ENCODE measurements around the gene TSPAN18.

Gene TSPAN18

GRCh38 chr11:44905131-44905866 lies 178.5 kb downstream of the TSPAN18 start:
- in situ Hi-C loops (cut with MboI; ENCODE audit: low sequenced_read_pairs): loop anchor here (25.0 kb wide), 1 partner anchor 343 kb away; the partner anchor contains the start of gene CD82

GRCh38 chr11:44906649-44907048 lies 179.9 kb downstream of the TSPAN18 start:
- in situ Hi-C loops (cut with MboI; ENCODE audit: low sequenced_read_pairs): loop anchor here (25.0 kb wide), 1 partner anchor 344 kb away; the partner anchor contains the start of gene CD82

- in situ Hi-C loops (cut with MboI; ENCODE audit: low sequenced_read_pairs): loop anchor here (25.0 kb wide), 1 partner anchor 347 kb away; the partner anchor contains the start of gene CD82
These were observed 182.8 kb downstream of the TSPAN18 start for GRCh38 chr11:44909557-44909956.

- in situ Hi-C loops (cut with MboI; ENCODE audit: low sequenced_read_pairs): loop anchor here (5.0 to 25.0 kb wide), 2 partner anchors 288 to 348 kb away; partner anchors contain the start of gene CD82
These were observed 183.8 kb downstream of the TSPAN18 start for GRCh38 chr11:44910591-44910990.

GRCh38 chr11:44911029-44911814 lies 184.5 kb downstream of the TSPAN18 start:
- in situ Hi-C loops (cut with MboI; ENCODE audit: low sequenced_read_pairs): loop anchor here (5.0 to 25.0 kb wide), 2 partner anchors 289 to 349 kb away; partner anchors contain the start of gene CD82

- in situ Hi-C loops (cut with MboI; ENCODE audit: low sequenced_read_pairs): loop anchor here (5.0 to 25.0 kb wide), 2 partner anchors 290 to 350 kb away; partner anchors contain the start of gene CD82
These were observed 185.7 kb downstream of the TSPAN18 start for GRCh38 chr11:44912270-44912987.

GRCh38 chr11:44913502-44913901 lies 186.7 kb downstream of the TSPAN18 start:
- in situ Hi-C loops (cut with MboI; ENCODE audit: low sequenced_read_pairs): loop anchor here (5.0 to 25.0 kb wide), 2 partner anchors 291 to 351 kb away; partner anchors contain the start of gene CD82

GRCh38 chr11:44914105-44914504 lies 187.3 kb downstream of the TSPAN18 start:
- in situ Hi-C loops (cut with MboI; ENCODE audit: low sequenced_read_pairs): loop anchor here (5.0 to 25.0 kb wide), 2 partner anchors 292 to 352 kb away; partner anchors contain the start of gene CD82

- in situ Hi-C loops (cut with MboI; ENCODE audit: low sequenced_read_pairs): loop anchor here (25.0 kb wide), 1 partner anchor 353 kb away; the partner anchor contains the start of gene CD82
These were observed 188.2 kb downstream of the TSPAN18 start for GRCh38 chr11:44915004-44915403.

GRCh38 chr11:44915621-44916020 lies 188.9 kb downstream of the TSPAN18 start:
- in situ Hi-C loops (cut with MboI; ENCODE audit: low sequenced_read_pairs): loop anchor here (25.0 kb wide), 1 partner anchor 353 kb away; the partner anchor contains the start of gene CD82

GRCh38 chr11:44916331-44916730 lies 189.6 kb downstream of the TSPAN18 start:
- in situ Hi-C loops (cut with MboI; ENCODE audit: low sequenced_read_pairs): loop anchor here (25.0 kb wide), 1 partner anchor 354 kb away; the partner anchor contains the start of gene CD82

GRCh38 chr11:44916801-44917385 lies 190.1 kb downstream of the TSPAN18 start:
- in situ Hi-C loops (cut with MboI; ENCODE audit: low sequenced_read_pairs): loop anchor here (25.0 kb wide), 1 partner anchor 355 kb away; the partner anchor contains the start of gene CD82

GRCh38 chr11:44917741-44918140 lies 191.0 kb downstream of the TSPAN18 start:
- in situ Hi-C loops (cut with MboI; ENCODE audit: low sequenced_read_pairs): loop anchor here (25.0 kb wide), 1 partner anchor 355 kb away; the partner anchor contains the start of gene CD82

- in situ Hi-C loops (cut with MboI; ENCODE audit: low sequenced_read_pairs): loop anchor here (10.0 to 25.0 kb wide), 2 partner anchors 358 to 374 kb away; partner anchors contain the start of gene CD82
These were observed 193.7 kb downstream of the TSPAN18 start for GRCh38 chr11:44920451-44920850.

- in situ Hi-C loops (cut with MboI; ENCODE audit: low sequenced_read_pairs): loop anchor here (10.0 to 25.0 kb wide), 2 partner anchors 361 to 372 kb away; partner anchors contain the start of gene CD82
These were observed 196.4 kb downstream of the TSPAN18 start for GRCh38 chr11:44923115-44923514.

- in situ Hi-C loops (cut with MboI; ENCODE audit: low sequenced_read_pairs): loop anchor here (10.0 to 25.0 kb wide), 2 partner anchors 362 to 371 kb away; partner anchors contain the start of gene CD82
These were observed 197.0 kb downstream of the TSPAN18 start for GRCh38 chr11:44923806-44924205.

- in situ Hi-C loops (cut with MboI; ENCODE audit: low sequenced_read_pairs): loop anchor here (10.0 kb wide), 1 partner anchor 369 kb away; no protein-coding TSS in a partner anchor
These were observed 199.3 kb downstream of the TSPAN18 start for GRCh38 chr11:44926036-44926435.

- in situ Hi-C loops (cut with MboI; ENCODE audit: low sequenced_read_pairs): loop anchor here (10.0 kb wide), 1 partner anchor 368 kb away; no protein-coding TSS in a partner anchor
These were observed 200.5 kb downstream of the TSPAN18 start for GRCh38 chr11:44927174-44927661.

GRCh38 chr11:44928144-44928543 lies 201.4 kb downstream of the TSPAN18 start:
- in situ Hi-C loops (cut with MboI; ENCODE audit: low sequenced_read_pairs): loop anchor here (10.0 kb wide), 1 partner anchor 367 kb away; no protein-coding TSS in a partner anchor
